Measurements from ENCODE around the gene OSBPL9.

The OSBPL9 gene

GRCh38 chr1:51616903-51617708 lies at the start of gene OSBPL9:
Gene OSBPL9, plus strand, starts transcription at chr1:51617092. Its CDS starts 19 bp downstream, at chr1:51617111.
- peak; percentile 63 for DNase-seq (ENCODE audit: low read depth)
- H3K4me3 ChIP-seq (ENCODE audit: control insufficient read depth, low read depth, low read length) = peak within 1 kb of the TSS; percentile 93
- TF ChIP-seq CTCF (IDR thresholded peaks at IDR 0.05; ENCODE audit: control insufficient read depth, insufficient read depth, low read depth, low read length, missing control alignments) = no peak

GRCh38 chr1:51567653-51568052 lies 49.2 kb upstream of the OSBPL9 start:
- H3K4me3 ChIP-seq (ENCODE audit: control insufficient read depth, low read depth, low read length) = no peak overlapping the region
- TF ChIP-seq CTCF (IDR thresholded peaks at IDR 0.05; ENCODE audit: control insufficient read depth, insufficient read depth, low read depth, low read length, missing control alignments) = no peak

GRCh38 chr1:51568231-51568935 lies 48.5 kb upstream of the OSBPL9 start:
- DNase-seq (ENCODE audit: low read depth) = no peak
- no peak for TF ChIP-seq CTCF (IDR thresholded peaks at IDR 0.05; ENCODE audit: control insufficient read depth, insufficient read depth, low read depth, low read length, missing control alignments)

More at GRCh38 chr1:51567653-51568052, 49.2 kb upstream of the OSBPL9 start:
- DNase-seq (ENCODE audit: low read depth) = peak; percentile 90

GRCh38 chr1:51569284-51570062 lies 47.4 kb upstream of the OSBPL9 start:
- no peak for TF ChIP-seq CTCF (IDR thresholded peaks at IDR 0.05; ENCODE audit: control insufficient read depth, insufficient read depth, low read depth, low read length, missing control alignments)
- peak; percentile 37 for DNase-seq (ENCODE audit: low read depth)
- no peak overlapping the region for H3K4me3 ChIP-seq (ENCODE audit: control insufficient read depth, low read depth, low read length)

More at GRCh38 chr1:51568231-51568935, 48.5 kb upstream of the OSBPL9 start:
- H3K4me3 ChIP-seq (ENCODE audit: control insufficient read depth, low read depth, low read length) = no peak overlapping the region

- no peak for TF ChIP-seq CTCF (IDR thresholded peaks at IDR 0.05; ENCODE audit: control insufficient read depth, insufficient read depth, low read depth, low read length, missing control alignments)
- no peak for DNase-seq (ENCODE audit: low read depth)
- no peak overlapping the region for H3K4me3 ChIP-seq (ENCODE audit: control insufficient read depth, low read depth, low read length)
Measured at GRCh38 chr1:51570063-51570710, 46.7 kb upstream of the OSBPL9 start.

GRCh38 chr1:51572365-51572764 lies 44.5 kb upstream of the OSBPL9 start:
- no peak overlapping the region for H3K4me3 ChIP-seq (ENCODE audit: control insufficient read depth, low read depth, low read length)
- DNase-seq (ENCODE audit: low read depth) = no peak
- no peak for TF ChIP-seq CTCF (IDR thresholded peaks at IDR 0.05; ENCODE audit: control insufficient read depth, insufficient read depth, low read depth, low read length, missing control alignments)
